PFSK-1 (cell line): Measurements from ENCODE around the gene MPO.

ENCODE experiments used
- REST ChIP-seq, 2 experiments: IDR thresholded peaks; 2 replicates each; pipeline versions ENCODE4 v1.6.1 to v1.8.0; 2011 to 2012; ENCODE audit warnings: low read depth in 2 of 2, low read length in 2 of 2, control low read depth in 1 of 2, inconsistent platforms in 1 of 2, mild to moderate bottlenecking in 1 of 2, moderate library complexity in 1 of 2; ENCODE audit not compliant: insufficient read depth in 1 of 2
- SIN3A ChIP-seq: IDR thresholded peaks from 2 replicates; pipeline ENCODE4 v1.6.1; 2012; ENCODE audit warnings: mild to moderate bottlenecking, low read length, moderate library complexity, borderline replicate concordance; ENCODE audit not compliant: insufficient read depth
- TAF1 ChIP-seq: IDR thresholded peaks from 2 replicates; pipeline ENCODE4 v1.6.1; 2012; ENCODE audit warnings: low read length, control low read depth, borderline replicate concordance; ENCODE audit not compliant: insufficient read depth

- TF ChIP-seq REST (IDR thresholded peaks at IDR 0.05; ENCODE audit: insufficient read depth in 1 of 2, low read depth in 2 of 2, low read length in 2 of 2) (no peak), TAF1 (no peak), SIN3A (no peak)
These were observed 43.9 kb upstream of the MPO start for GRCh38 chr17:58324409-58325288.
